ENCODE data around the gene CLASRP. TPM values are rescaled to one million over a fixed set of nuclear protein-coding genes. Genes with fewer than 3 reads are reported as not detected.
"Not testable (repeated sequence)": the region's sequence is repeated elsewhere in the genome, so short reads cannot be mapped to it uniquely, and the experiment has no call there.

The CLASRP gene, protein sequence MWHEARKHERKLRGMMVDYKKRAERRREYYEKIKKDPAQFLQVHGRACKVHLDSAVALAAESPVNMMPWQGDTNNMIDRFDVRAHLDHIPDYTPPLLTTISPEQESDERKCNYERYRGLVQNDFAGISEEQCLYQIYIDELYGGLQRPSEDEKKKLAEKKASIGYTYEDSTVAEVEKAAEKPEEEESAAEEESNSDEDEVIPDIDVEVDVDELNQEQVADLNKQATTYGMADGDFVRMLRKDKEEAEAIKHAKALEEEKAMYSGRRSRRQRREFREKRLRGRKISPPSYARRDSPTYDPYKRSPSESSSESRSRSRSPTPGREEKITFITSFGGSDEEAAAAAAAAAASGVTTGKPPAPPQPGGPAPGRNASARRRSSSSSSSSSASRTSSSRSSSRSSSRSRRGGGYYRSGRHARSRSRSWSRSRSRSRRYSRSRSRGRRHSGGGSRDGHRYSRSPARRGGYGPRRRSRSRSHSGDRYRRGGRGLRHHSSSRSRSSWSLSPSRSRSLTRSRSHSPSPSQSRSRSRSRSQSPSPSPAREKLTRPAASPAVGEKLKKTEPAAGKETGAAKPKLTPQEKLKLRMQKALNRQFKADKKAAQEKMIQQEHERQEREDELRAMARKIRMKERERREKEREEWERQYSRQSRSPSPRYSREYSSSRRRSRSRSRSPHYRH
- 99.8 TPM for polyA plus RNA-seq (2013, experiment 1 of 4)
- polyA plus RNA-seq (2013, experiment 2 of 4), result 72.3 TPM
- 62.8 TPM for polyA plus RNA-seq (2013, experiment 3 of 4)
- polyA plus RNA-seq (2013, experiment 4 of 4), result 75.4 TPM

DNA sequence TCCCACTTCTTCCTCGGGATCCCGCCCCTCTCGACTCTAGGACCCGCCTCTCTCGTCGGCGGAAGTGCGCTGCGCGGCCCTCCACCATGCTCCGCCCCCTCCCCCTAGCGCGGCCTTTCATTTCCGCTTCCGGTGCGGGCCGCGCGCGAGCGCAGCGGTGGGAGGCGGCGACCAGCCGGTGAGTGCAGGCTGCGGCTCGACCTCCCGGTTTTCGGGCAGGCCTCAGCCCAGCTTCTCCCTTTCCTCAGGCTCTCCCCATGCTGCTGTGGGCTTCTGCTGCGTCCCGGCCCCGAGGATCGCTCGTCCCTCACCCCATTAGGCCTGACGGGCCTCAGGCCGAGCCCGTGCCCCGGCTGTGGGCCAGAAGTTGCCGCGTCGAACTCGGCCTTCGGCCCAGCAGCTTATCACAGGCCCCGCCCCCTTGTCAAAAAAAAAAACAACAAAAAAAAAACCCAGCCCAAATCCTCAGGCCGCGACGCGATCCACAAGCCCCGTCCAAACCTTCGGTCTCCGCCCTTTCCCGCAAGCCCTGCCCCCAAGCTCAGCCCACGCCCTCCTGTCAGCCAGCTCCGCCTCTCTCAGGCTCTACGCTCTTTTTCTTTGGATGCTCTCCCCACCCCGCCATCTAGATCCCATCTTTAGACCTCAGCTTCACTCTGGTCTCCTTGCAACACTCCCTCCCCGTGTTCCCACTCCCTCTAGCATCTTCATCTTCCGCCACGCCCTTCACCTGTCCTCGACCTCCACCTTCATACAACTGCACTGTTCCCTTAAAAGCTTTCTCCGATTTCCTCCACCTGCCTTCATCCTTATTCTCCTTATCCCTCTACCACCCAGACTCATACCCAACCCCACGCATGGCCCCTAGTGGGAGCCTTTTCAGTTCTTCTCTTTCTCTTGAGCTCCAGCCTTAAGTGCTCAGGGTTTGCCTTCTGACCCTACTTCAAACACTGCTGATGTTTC lies at the start of gene CLASRP:
CLASRP (plus strand) TSS at position 115 of the 963 bp plus-strand sequence. CDS start 1,168 bp downstream, outside the sequence.
- Histone ChIP-seq H3K36me3 (ENCODE audit: control insufficient read depth, insufficient read depth, low read length) (peaks cover 17% of the 10 kb centered on the region), H3K27me3 (ENCODE audit: control insufficient read depth, insufficient read depth, low read length, poor library complexity, severe bottlenecking) (no peaks in the 10 kb centered on the region), H3K27ac (ENCODE audit: insufficient read depth, low read depth, low read length, poor library complexity, severe bottlenecking) (peak within 1 kb of the TSS; percentile 68), H3K9me3 (ENCODE audit: control insufficient read depth, low read length) (no peaks in the 10 kb centered on the region), H3K4me1 (ENCODE audit: control insufficient read depth, insufficient read depth, low read length) (peaks cover 11% of the 10 kb centered on the region), H3K4me3 (ENCODE audit: insufficient read depth, low read depth, low read length) (peak within 1 kb of the TSS; percentile 88)
- 3 to 4% methylated on average over 62 of the region's 62 CpGs for WGBS, 2 experiments

DNA sequence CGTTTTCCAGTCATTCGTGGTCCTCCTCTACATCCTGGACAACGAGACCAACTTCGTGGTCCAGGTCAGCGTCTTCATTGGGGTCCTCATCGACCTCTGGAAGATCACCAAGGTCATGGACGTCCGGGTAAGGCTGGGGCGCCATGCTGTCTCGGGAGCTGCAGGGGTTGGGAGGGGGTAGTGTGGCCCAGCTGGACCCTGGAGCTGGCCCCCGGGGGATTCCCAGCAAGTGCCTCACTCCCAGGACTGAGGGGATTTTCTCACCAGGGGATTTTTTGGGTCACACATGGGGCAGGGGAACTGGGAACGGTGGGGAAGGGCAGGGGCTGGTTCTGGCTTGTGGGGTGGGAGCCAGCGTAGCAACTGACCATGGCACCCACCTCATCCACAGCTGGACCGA lies 48.4 kb upstream of the CLASRP start:
- Histone ChIP-seq H3K4me3 (ENCODE audit: insufficient read depth, low read depth, low read length) (no peak overlapping the region), H3K27me3 (ENCODE audit: control insufficient read depth, insufficient read depth, low read length, poor library complexity, severe bottlenecking) (no peaks in the 10 kb centered on the region), H3K36me3 (ENCODE audit: control insufficient read depth, insufficient read depth, low read length) (peaks cover 19% of the 10 kb centered on the region), H3K4me1 (ENCODE audit: control insufficient read depth, insufficient read depth, low read length) (no peaks in the 10 kb centered on the region), H3K9me3 (ENCODE audit: control insufficient read depth, low read length) (no peaks in the 10 kb centered on the region), H3K27ac (ENCODE audit: insufficient read depth, low read depth, low read length, poor library complexity, severe bottlenecking) (no peak overlapping the region)
- WGBS, 2 experiments, result 94 to 96% methylated on average over 14 of the region's 14 CpGs

DNA sequence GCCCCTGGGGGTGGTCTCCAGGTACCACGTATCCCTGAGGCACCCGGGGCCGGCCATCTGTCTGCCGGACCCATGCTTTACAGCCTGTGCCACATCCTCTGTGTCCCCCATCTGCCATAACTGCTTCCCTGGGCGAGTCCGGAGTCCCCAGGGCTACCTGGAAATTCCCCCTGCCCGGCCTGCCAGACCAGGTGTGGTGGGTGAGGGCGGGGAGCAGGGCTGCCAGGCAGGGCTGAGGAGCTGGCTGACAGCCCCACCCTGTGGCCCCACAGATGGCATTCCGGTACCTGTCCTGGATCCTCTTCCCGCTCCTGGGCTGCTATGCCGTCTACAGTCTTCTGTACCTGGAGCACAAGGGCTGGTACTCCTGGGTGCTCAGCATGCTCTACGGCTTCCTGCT lies 47.9 kb upstream of the CLASRP start:
- Histone ChIP-seq H3K27me3 (ENCODE audit: control insufficient read depth, insufficient read depth, low read length, poor library complexity, severe bottlenecking) (no peaks in the 10 kb centered on the region), H3K36me3 (ENCODE audit: control insufficient read depth, insufficient read depth, low read length) (peaks cover 19% of the 10 kb centered on the region), H3K4me1 (ENCODE audit: control insufficient read depth, insufficient read depth, low read length) (no peaks in the 10 kb centered on the region), H3K9me3 (ENCODE audit: control insufficient read depth, low read length) (no peaks in the 10 kb centered on the region), H3K27ac (ENCODE audit: insufficient read depth, low read depth, low read length, poor library complexity, severe bottlenecking) (no peak overlapping the region), H3K4me3 (ENCODE audit: insufficient read depth, low read depth, low read length) (no peak overlapping the region)
- 96 to 97% methylated on average over 12 of the region's 12 CpGs for WGBS, 2 experiments

DNA sequence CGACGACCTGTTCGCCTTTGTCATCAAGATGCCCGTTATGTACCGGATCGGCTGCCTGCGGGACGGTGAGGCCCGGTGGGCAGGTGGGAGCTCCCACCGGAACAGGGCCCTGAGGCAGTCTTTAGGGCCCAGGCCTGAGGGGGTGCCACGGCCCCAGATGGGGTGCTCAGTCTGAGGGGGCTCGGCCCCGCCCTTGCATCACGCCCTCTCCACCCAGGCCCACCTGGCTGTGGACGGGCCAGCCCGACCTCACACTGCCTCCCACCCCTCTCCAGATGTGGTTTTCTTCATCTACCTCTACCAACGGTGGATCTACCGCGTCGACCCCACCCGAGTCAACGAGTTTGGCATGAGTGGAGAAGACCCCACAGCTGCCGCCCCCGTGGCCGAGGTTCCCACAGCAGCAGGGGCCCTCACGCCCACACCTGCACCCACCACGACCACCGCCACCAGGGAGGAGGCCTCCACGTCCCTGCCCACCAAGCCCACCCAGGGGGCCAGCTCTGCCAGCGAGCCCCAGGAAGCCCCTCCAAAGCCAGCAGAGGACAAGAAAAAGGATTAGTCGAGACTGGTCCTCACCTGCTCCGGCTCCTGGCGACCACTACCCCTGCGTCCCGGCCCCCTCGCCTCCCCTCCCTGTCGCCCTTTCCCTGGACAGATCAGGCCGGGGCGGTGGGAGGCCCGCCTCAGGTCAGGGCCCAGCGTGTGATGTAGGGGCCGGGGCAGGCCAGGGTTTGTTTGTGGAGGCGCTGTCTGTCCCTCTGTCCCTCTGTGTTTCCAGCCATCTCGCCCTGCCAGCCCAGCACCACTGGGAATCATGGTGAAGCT lies 46.3 kb upstream of the CLASRP start:
- H3K36me3 ChIP-seq (ENCODE audit: control insufficient read depth, insufficient read depth, low read length), result peaks cover 15% of the 10 kb centered on the region
- H3K27ac ChIP-seq (ENCODE audit: insufficient read depth, low read depth, low read length, poor library complexity, severe bottlenecking), result no peak overlapping the region
- H3K27me3 ChIP-seq (ENCODE audit: control insufficient read depth, insufficient read depth, low read length, poor library complexity, severe bottlenecking), result no peaks in the 10 kb centered on the region
- 95% methylated on average over 44 of the region's 44 CpGs for WGBS, 2 experiments
- no peak overlapping the region for H3K4me3 ChIP-seq (ENCODE audit: insufficient read depth, low read depth, low read length)
- no peaks in the 10 kb centered on the region for H3K9me3 ChIP-seq (ENCODE audit: control insufficient read depth, low read length)
- H3K4me1 ChIP-seq (ENCODE audit: control insufficient read depth, insufficient read depth, low read length), result no peaks in the 10 kb centered on the region

DNA sequence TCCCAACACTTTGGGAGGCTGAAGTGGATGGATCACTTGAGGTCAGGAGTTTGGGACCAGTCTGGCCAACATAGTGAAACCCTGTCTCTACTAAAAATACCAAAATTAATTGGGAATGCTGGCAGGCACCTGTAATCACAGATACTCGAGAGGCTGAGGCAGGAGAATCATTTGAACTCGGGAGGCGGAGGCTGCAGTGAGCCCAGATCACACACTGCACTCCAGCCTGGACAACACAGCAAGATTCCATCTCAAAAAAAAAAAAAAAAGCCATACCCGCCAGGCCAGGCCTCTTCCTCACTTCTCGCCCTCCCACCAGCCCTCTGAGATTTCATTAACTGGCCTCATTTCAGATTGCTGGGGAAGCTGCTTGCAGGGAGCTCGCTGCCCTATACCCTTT lies 45.3 kb upstream of the CLASRP start:
- Histone ChIP-seq H3K4me1 (ENCODE audit: control insufficient read depth, insufficient read depth, low read length) (no peaks in the 10 kb centered on the region), H3K27ac (ENCODE audit: insufficient read depth, low read depth, low read length, poor library complexity, severe bottlenecking) (no peak overlapping the region), H3K27me3 (ENCODE audit: control insufficient read depth, insufficient read depth, low read length, poor library complexity, severe bottlenecking) (no peaks in the 10 kb centered on the region), H3K36me3 (ENCODE audit: control insufficient read depth, insufficient read depth, low read length) (peaks cover 15% of the 10 kb centered on the region), H3K9me3 (ENCODE audit: control insufficient read depth, low read length) (no peaks in the 10 kb centered on the region), H3K4me3 (ENCODE audit: insufficient read depth, low read depth, low read length) (no peak overlapping the region)
- 90% methylated on average over 6 of the region's 6 CpGs for WGBS, 2 experiments

DNA sequence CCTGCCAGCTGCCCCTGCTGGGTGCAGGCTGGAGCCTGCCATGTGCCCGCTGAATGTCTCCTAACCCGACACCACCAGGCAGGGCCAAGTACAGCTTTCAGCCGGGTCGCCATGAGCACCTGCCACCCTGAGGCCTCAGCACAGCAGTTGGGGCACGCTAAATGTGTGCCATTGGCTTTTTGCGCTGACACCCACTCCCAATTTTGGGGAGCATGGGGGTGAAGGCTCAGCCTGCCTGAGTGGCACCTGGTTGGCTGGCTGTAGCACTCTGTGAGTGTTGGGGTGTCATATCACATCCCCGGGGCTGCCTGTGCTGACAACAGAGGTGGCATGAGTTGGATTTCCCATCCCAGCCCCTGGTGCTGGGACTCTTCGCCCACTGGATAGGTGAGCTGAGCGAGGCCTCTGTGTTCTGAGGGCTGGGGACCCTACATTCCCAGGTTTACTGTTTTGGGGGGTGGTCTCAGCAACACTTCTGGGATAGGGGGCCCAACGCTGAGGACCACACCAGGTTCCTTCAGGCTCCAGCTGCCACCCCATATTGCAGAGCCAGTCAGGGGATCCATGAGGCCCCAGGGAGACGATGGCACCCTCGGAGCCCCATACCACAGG lies 44.8 kb upstream of the CLASRP start:
- Histone ChIP-seq H3K36me3 (ENCODE audit: control insufficient read depth, insufficient read depth, low read length) (peaks cover 15% of the 10 kb centered on the region), H3K4me1 (ENCODE audit: control insufficient read depth, insufficient read depth, low read length) (no peaks in the 10 kb centered on the region), H3K9me3 (ENCODE audit: control insufficient read depth, low read length) (no peaks in the 10 kb centered on the region), H3K4me3 (ENCODE audit: insufficient read depth, low read depth, low read length) (no peak overlapping the region), H3K27ac (ENCODE audit: insufficient read depth, low read depth, low read length, poor library complexity, severe bottlenecking) (no peak overlapping the region), H3K27me3 (ENCODE audit: control insufficient read depth, insufficient read depth, low read length, poor library complexity, severe bottlenecking) (no peaks in the 10 kb centered on the region)
- WGBS, 2 experiments, result 95 to 96% methylated on average over 12 of the region's 12 CpGs

DNA sequence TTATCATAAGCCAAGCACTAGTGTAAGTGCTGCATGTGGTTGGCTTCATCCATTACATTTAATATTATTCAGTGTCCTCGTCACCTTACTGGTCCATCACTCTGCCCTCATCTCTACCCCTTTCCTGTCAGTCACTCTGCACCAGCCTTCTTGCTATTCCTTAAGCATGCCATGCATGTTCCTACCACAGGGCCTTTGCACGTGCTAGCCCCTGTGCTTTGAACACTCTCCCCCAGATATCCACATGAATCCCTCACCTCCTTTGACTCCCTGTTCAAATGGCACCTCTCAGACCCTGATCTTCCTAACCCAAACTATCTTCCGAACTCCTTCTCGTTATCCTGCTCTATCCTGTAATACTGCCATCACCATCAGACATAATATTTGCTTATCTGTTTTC lies 40.8 kb upstream of the CLASRP start:
- H3K27me3 ChIP-seq (ENCODE audit: control insufficient read depth, insufficient read depth, low read length, poor library complexity, severe bottlenecking), result no peaks in the 10 kb centered on the region
- H3K4me1 ChIP-seq (ENCODE audit: control insufficient read depth, insufficient read depth, low read length), result no peaks in the 10 kb centered on the region
- H3K36me3 ChIP-seq (ENCODE audit: control insufficient read depth, insufficient read depth, low read length), result no peaks in the 10 kb centered on the region
- H3K9me3 ChIP-seq (ENCODE audit: control insufficient read depth, low read length), result no peaks in the 10 kb centered on the region
- no peak overlapping the region for H3K27ac ChIP-seq (ENCODE audit: insufficient read depth, low read depth, low read length, poor library complexity, severe bottlenecking)
- H3K4me3 ChIP-seq (ENCODE audit: insufficient read depth, low read depth, low read length), result no peak overlapping the region
- WGBS, 2 experiments, result 86 to 89% methylated on average over 4 of the region's 4 CpGs

DNA sequence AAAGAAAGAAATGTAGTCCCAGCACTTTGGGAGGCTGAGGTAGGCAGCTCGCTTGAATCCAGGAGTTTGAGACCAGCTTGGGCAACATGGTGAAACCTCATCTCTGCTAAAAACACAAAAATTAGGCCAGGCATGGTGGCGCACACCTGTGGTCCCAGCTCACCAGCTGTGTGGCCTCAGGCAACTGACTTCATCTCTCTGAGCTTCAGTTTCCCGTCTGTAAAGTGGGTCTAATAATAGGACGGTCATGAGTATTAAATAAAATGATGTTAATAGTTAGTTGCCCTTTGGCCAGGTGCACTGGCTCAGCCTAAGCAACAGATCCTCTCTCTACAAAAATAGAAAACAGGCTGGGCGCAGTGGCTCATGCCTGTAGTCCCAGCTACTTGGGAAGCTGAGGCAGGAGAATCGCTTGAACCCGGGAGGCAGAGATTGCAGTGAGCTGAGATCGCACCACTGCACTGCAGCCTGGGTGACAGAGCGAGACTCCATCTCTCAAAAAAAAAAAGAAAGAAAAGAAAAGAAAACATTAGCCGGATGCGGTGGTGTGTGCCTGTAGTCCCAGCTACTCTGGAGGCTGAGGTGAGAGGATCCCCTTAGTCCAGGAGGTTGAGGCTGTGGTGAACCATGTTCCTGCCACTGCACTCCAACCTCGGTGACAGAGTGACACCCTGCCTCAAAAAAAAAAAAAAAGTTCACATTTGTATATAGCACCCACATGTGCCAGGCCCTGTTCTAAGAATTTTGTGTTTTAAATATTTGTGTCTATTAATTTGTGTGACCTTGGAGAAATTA lies 39.5 kb upstream of the CLASRP start:
- H3K9me3 ChIP-seq (ENCODE audit: control insufficient read depth, low read length); H3K27ac ChIP-seq (ENCODE audit: insufficient read depth, low read depth, low read length, poor library complexity, severe bottlenecking): not testable (repeated sequence)
- 86% methylated on average over 12 of the region's 12 CpGs for WGBS, 2 experiments

More for the DNA sequence above, 39.5 kb upstream of the CLASRP start:
- not testable (repeated sequence) for H3K36me3 ChIP-seq (ENCODE audit: control insufficient read depth, insufficient read depth, low read length); H3K27me3 ChIP-seq (ENCODE audit: control insufficient read depth, insufficient read depth, low read length, poor library complexity, severe bottlenecking); H3K4me3 ChIP-seq (ENCODE audit: insufficient read depth, low read depth, low read length); H3K4me1 ChIP-seq (ENCODE audit: control insufficient read depth, insufficient read depth, low read length)

Measured in ectodermal cell (in vitro differentiated cells).